H1 (cell line): ENCODE measurements around the gene HOXA11.

Experiments used
- CEBPB ChIP-seq: IDR thresholded peaks from 2 replicates; pipeline ENCODE4 v1.6.1; 2012; ENCODE audit warnings: low read depth, low read length
- EP300 ChIP-seq, 2 experiments: IDR thresholded peaks; 1 replicate in 1 of 2; 2 replicates in 1 of 2; pipeline ENCODE4 v1.6.1; 2011 to 2012; ENCODE audit warnings: low read depth in 2 of 2, low read length in 2 of 2, mild to moderate bottlenecking in 2 of 2, borderline replicate concordance in 1 of 2, inconsistent platforms in 1 of 2, moderate library complexity in 1 of 2
- EZH2 ChIP-seq: fragments of 200-600 bp; sonication (generic); IDR thresholded peaks from 2 replicates; pipeline ENCODE4 v1.7.1; 2012; ENCODE audit warnings: low read depth, mild to moderate bottlenecking, moderate library complexity, low read length, inconsistent platforms; ENCODE audit not compliant: severe bottlenecking
- GABPA ChIP-seq: IDR thresholded peaks from 2 replicates; pipeline ENCODE4 v1.6.1; 2011; ENCODE audit warnings: mild to moderate bottlenecking, low read length, moderate library complexity, borderline replicate concordance; ENCODE audit not compliant: insufficient read depth
- POLR2A ChIP-seq, 2 experiments: IDR thresholded peaks; 1 replicate in 1 of 2; 2 replicates in 1 of 2; pipeline ENCODE4 v1.6.1; 2011; ENCODE audit warnings: low read depth in 2 of 2, low read length in 2 of 2, mild to moderate bottlenecking in 2 of 2; ENCODE audit errors: control extremely low read depth in 1 of 2
- RAD21 ChIP-seq, 2 experiments: IDR thresholded peaks in 1 of 2; conservative IDR thresholded peaks in 1 of 2; 2 replicates each; pipeline ENCODE4 v1.6.1; 2011; ENCODE audit warnings: low read depth in 2 of 2, low read length in 2 of 2, improper control_type of control experiment in 1 of 2, inconsistent platforms in 1 of 2, mild to moderate bottlenecking in 1 of 2, moderate library complexity in 1 of 2
- RFX5 ChIP-seq: IDR thresholded peaks from 2 replicates; pipeline ENCODE4 v1.6.1; 2011; ENCODE audit warnings: low read depth, low read length, improper control_type of control experiment, borderline replicate concordance
- SIN3A ChIP-seq, 2 experiments: IDR thresholded peaks in 1 of 2; conservative IDR thresholded peaks in 1 of 2; 2 replicates each; pipeline ENCODE4 v1.6.1; 2011 to 2012; ENCODE audit warnings: low read length in 2 of 2, improper control_type of control experiment in 1 of 2, low read depth in 1 of 2, mild to moderate bottlenecking in 1 of 2
- SP2 ChIP-seq: IDR thresholded peaks from 2 replicates; pipeline ENCODE4 v1.6.1; 2012; ENCODE audit warnings: mild to moderate bottlenecking, low read length, inconsistent platforms
- SP4 ChIP-seq: IDR thresholded peaks from 2 replicates; pipeline ENCODE4 v1.6.1; 2012; ENCODE audit warnings: low read length, inconsistent platforms
- ZNF274 ChIP-seq: IDR thresholded peaks from 2 replicates; pipeline ENCODE4 v1.7.0; 2012; ENCODE audit warnings: low read length, borderline replicate concordance; ENCODE audit errors: extremely low read depth
- TF ChIP-seq, protein P1 (sequence below), 3 experiments: IDR thresholded peaks; 1 replicate in 2 of 3; 2 replicates in 1 of 3; pipeline versions ENCODE4 v1.5.1 to v1.6.1; 2011; ENCODE audit warnings: low read length in 3 of 3, mild to moderate bottlenecking in 3 of 3, inconsistent platforms in 2 of 3, low read depth in 1 of 3, moderate library complexity in 1 of 3; ENCODE audit not compliant: insufficient read depth in 1 of 3; ENCODE audit errors: control extremely low read depth in 1 of 3
- TF ChIP-seq, protein P2 (sequence below): IDR thresholded peaks from 2 replicates; pipeline ENCODE4 v1.6.1; 2012; ENCODE audit warnings: inconsistent platforms

DNA sequence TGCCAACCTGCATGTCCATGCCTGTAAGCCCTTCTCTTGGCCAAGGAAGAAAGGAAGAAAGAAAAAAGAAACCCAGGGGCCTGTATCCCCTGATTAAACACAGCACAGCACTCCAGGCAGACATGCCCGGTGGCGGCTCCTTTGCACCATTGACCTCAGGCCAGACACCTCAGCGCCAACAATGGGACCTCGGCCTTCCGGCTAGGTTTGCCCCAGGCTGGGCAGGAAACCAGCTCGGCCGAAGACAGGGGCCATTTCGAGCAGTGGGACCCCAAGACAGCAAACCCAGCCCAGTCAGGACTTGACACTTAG, 13.8 kb downstream of the HOXA11 start:
- TF ChIP-seq, protein P1, sequence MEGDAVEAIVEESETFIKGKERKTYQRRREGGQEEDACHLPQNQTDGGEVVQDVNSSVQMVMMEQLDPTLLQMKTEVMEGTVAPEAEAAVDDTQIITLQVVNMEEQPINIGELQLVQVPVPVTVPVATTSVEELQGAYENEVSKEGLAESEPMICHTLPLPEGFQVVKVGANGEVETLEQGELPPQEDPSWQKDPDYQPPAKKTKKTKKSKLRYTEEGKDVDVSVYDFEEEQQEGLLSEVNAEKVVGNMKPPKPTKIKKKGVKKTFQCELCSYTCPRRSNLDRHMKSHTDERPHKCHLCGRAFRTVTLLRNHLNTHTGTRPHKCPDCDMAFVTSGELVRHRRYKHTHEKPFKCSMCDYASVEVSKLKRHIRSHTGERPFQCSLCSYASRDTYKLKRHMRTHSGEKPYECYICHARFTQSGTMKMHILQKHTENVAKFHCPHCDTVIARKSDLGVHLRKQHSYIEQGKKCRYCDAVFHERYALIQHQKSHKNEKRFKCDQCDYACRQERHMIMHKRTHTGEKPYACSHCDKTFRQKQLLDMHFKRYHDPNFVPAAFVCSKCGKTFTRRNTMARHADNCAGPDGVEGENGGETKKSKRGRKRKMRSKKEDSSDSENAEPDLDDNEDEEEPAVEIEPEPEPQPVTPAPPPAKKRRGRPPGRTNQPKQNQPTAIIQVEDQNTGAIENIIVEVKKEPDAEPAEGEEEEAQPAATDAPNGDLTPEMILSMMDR (IDR thresholded peaks at IDR 0.05; ENCODE audit: control extremely low read depth in 1 of 3, insufficient read depth in 1 of 3, low read depth in 1 of 3, low read length in 3 of 3): no peak
- TF ChIP-seq EZH2 (no peak), ZNF274 (no peak), CEBPB (no peak), EP300 (IDR thresholded peaks at IDR 0.05; ENCODE audit: borderline replicate concordance in 1 of 2, low read depth in 2 of 2, low read length in 2 of 2) (no peak), SP2 (no peak), RFX5 (no peak), RAD21 (IDR thresholded peaks at IDR 0.05 in 1 of 2, conservative IDR thresholded peaks at IDR 0.05 in 1 of 2; ENCODE audit: low read depth in 2 of 2, low read length in 2 of 2) (no peak), SIN3A (conservative IDR thresholded peaks at IDR 0.05 in 1 of 2, IDR thresholded peaks at IDR 0.05 in 1 of 2; ENCODE audit: low read depth in 1 of 2, low read length in 2 of 2) (no peak), POLR2A (IDR thresholded peaks at IDR 0.05; ENCODE audit: control extremely low read depth in 1 of 2, low read depth in 2 of 2, low read length in 2 of 2) (no peak), SP4 (no peak), GABPA (no peak)
- TF ChIP-seq, protein P2, sequence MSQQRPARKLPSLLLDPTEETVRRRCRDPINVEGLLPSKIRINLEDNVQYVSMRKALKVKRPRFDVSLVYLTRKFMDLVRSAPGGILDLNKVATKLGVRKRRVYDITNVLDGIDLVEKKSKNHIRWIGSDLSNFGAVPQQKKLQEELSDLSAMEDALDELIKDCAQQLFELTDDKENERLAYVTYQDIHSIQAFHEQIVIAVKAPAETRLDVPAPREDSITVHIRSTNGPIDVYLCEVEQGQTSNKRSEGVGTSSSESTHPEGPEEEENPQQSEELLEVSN: no peak
